AG08396 (cell line): ENCODE results near the gene PHKG1.
"Not testable (repeated sequence)": the region's sequence is repeated elsewhere in the genome, so short reads cannot be mapped to it uniquely, and the experiment has no call there.

Source experiments
- DNase-seq: peaks from one replicate; pipeline ENCODE4 v3.0.0; 2012; ENCODE audit warnings: low spot score, mixed read lengths

PHKG1 gene

DNA sequence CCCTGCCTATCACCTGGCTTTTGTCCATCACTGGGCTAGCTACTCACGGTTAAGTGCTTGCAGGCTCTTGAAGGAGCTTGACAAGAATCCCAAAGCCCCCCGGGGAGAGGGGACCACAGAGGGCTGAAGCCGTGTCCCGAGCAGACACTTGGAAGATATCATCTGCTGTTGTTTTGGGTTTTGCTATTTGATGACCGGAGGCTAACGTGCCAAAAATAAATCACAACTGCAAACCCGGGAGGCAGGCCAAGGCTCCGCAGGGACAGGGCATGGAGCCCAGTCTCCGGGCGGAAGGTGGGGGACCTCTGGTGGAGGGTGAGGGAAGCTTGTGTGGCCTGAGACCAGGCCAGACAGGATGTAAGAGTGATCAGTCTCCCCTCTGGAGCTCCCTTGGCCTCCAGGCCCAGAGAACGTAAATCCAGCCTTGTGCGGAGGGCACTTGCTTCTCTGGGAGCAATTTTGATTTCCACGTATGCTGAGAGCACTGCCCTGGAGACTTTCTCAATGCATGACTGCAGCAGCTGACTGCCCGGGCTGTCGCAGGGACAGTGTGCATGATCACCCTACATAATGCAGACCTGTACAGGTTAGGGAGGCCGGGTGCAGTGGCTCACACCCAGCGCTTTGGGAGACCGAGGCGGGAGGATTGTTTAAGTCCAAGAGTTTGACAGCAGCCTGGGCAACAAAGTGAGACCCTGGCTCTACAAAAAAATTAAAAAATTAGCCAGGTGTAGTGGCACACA is at the start of gene PHKG1:
Gene PHKG1, minus strand, starts transcription at position 164 of the 743 bp plus-strand sequence. CDS start 4,011 bp downstream, outside the sequence.
- DNase-seq: peak; percentile 89

DNA sequence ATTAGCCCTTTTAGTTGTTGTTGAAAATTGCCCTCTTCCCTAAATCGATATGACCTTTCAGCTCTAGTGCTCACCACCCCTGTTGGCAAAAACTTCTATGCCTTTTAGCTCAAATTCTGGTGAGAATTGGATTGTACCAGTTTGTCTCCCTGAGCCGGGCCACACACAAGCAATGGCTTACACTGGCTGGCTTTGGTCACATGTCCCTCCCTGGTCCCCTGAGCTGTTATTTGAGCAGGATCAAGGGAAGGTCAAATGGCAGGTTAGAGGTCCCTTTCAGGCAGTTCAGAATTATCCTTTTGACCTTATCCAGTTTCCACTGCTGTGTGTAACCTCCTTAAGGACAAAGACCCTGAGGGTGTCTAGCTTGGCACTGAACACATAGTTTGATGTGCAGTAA is 38.3 kb upstream of the PHKG1 start:
- DNase-seq: not testable (repeated sequence)

GRCh38 chr7:56127241-56127975 is 34.7 kb upstream of the PHKG1 start:
- DNase-seq: no peak

DNA sequence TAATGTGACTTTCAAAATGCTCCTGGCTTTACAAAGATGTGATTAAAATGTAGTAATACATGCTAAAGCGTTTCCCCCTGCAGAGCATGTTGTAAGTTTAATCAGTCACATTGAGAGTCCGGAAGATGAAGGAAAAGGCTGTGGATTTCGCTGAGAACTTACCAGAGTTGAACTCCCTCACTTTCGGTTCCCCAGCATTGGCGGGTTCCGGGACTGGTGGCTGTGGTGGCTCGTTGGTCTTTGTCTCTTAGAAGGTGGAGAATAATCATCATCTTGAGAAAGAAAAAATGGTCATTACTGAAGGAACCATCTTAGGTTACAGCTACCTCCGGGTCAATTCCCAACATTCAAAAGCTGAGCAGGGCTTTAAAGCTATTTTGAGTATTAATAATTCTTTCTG is 33.1 kb upstream of the PHKG1 start:
- DNase-seq: no peak

DNA sequence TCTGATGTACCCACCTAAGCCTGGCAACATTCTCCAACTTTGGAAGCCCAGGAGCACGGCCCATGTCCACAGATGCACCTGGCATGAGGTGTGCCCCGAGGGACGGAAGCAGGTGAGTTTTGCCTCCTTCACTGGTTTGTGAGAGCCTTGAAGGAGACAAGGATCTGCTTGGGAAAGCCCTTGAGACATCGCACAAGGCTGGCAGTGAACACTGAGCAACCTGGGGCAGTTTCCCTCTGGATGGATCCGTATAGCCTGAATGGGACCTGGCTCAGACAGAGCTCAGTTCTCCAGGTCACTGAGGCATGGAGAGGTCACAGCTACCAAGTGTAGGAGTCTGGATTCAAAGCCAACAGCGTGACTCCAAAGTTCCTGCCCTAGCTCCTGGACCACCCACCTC is 32.2 kb upstream of the PHKG1 start:
- DNase-seq: no peak

DNA sequence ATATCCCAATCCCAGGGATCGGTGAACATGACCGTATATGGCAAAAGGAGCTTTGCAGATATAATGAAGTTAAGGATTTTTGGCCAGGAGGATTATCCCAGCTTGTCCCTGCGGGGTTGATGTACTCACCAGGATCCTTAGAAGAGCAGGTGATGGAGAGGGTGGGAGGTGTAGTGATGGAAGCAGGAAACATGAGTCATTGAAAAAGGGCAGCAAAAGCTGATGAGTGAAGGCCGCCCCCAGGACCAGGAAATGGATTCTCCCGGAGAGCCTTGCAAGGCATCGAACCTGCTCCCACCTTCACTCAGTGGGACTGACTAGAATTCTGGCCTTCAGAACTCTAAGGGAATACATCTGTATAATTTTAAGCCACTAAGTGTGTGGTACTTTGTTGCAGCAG is 28.7 kb upstream of the PHKG1 start:
- DNase-seq: no peak

GRCh38 chr7:56115852-56116538 is 23.2 kb upstream of the PHKG1 start, which contains the start of gene NUPR2:
NUPR2 (minus strand) TSS chr7:56116417; CDS start chr7:56116314, 103 bp downstream.
- DNase-seq: no peak

GRCh38 chr7:56112244-56112643 is 19.5 kb upstream of the PHKG1 start:
- DNase-seq: not testable (repeated sequence)

DNA sequence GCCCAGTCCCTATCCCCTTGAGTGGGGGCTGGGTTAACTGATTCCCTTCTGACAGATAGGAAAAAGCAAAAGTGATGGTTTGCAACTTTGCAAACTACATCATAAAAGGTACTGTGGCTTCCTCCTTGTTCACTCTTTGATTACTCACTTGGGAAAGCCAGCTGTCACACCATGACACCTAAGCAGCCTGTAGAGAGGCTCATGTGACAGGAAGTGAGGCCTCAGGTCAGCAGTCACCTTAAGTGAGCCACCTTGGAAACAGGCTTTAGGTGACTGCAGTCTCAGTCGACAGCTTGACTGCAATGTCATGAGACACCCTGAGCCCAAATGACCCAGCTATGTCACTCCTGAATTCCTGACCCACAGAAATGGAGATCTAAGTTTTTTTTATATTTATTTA is 17.9 kb upstream of the PHKG1 start:
- no peak for DNase-seq

DNA sequence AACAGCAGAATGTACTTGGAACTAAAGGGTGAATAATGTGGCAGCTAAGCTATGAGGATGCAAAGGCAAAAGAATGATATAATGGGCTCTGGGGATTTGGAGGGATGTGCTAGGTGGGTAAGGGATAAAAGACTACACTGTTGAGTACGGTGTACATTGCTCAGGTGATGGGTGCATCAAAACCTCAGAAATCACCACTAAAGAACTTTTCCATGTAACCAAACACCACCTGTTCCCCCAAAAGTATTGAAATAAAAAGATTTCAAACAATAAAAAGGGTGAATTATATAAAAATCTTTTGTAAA is 15.2 kb upstream of the PHKG1 start:
- no peak for DNase-seq

DNA sequence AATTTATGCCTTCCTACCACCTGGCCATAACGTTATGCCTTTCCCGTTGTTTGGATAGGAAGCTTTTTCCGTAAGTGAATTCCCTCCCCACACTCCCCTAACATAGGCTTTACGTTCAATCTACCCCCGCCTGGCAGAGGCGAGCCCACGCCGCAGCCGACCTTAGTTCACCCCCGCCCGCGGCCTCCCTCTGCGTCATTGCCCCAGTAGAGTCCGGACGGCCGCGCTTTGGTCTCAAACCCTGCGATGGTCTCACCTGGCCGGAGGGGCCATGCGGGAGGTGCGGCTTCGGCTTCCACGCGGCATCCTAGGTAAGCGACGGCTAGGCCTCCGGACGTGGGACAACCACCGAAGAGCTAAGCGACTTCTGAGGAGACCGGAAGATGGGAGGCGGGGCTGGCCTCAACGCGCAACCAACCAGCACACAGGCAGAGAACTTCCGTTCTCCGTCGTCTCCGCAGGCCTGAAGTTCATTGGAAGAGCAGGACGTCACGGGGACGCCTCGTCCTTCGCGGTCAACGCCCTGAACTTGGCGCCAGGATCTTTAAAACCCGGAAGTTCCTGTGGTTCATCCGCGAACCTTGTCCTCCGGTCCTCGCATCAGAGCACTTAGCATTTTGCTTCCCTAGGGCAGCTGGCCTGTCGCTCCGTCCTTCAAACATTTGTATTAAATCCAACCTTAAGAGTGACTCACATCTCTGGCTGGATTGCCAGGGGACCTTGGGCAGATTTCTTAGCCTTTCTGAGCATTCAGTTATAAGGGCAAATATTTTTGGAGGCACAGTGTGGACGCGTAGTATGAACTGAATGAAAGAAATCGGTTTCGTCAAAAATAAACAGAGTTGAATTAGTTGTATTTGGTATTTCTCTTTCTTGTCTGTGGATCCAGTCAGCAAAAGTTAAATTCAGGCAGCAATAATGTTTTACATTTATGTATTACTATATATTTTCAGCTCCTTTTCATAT is 13.6 kb upstream of the PHKG1 start, which contains the start of gene CHCHD2:
Gene CHCHD2, minus strand, starts transcription at position 369 of the 966 bp plus-strand sequence. Its CDS starts 63 bp downstream, at position 306.
- DNase-seq: peak; percentile 98

GRCh38 chr7:56105508-56105907 is 12.8 kb upstream of the PHKG1 start:
- DNase-seq: peak; percentile 34

DNA sequence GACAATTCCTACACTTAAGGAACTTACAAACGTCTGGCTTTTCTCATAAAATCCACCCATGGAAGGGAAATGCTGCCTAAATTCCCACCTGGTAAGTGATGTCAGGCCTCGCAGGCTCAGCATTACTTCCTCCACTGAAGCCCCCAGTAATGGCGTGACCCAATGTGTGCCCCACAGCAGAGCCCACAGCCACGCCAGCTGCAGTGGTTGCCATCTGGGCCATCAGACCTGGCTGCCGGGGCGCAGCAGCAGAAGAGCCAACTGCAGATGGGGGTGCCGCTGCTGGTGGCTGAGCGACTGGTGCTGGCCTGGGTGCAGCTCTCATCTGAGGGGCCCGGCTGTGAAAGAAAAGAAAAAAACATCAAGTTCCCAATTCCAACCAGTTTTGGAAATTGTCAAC is 11.4 kb upstream of the PHKG1 start:
- not testable (repeated sequence) for DNase-seq

- DNase-seq: no peak
These were observed 6.9 kb upstream of the PHKG1 start for GRCh38 chr7:56099653-56100052.

DNA sequence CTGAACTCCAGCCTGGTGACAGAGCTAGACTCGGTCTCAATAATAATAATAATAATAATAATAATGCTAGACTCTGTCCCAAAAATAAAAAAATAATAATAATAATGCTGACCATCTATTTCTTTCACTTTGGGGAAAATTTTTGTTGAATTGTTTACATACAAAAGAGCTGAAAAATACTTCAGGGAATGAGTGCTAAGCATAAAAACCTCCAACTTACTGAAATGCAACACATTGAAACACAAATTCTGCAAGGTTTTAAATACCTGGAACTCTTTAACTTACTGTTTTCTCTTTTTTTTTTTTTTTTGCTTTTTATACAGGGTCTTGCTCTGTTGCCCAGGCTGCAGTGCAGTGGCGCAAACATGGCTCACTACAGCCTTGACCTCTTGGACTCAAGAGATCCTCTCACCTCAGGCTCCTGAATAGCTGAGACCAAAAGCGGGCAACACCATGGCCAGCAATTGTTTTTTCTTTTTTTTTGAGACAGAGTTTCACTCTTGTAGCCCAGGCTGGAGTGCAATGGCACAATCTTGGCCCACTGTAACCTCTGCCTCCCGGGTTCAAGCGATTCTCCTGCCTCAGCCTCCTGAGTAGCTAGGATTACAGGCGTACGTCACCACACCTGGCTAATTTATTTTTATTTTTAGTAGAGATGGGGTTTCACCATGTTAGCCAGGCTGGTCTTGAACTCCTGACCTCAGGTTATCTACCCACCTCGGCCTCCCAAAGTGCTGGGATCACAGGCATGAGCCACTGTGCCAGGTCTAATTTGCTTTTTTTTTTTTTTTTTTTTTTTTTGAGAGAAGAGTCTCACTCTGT is 5.6 kb upstream of the PHKG1 start:
- not testable (repeated sequence) for DNase-seq

GRCh38 chr7:56097700-56098099 is 4.9 kb upstream of the PHKG1 start:
- peak; percentile 75 for DNase-seq

DNA sequence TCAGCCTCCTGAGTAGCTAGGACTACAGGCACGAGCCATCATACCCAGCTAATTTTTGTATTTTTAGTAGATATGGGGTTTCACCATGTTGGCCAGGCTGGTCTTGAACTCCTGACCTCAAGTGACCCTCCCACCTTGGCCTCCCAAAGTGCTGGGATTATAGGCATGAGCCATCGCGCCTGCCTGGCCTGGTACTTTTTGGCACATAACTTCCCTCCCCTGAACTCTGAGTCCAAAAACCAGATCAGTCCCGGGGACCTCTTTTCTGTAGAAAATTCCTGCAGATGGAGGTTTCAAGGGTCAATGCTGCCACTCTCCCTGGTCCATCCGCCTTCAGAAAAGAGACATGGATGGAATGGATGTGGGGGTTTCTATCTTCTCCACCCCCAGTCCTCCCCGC is 364 bp downstream of the PHKG1 start:
- DNase-seq: not testable (repeated sequence)

DNA sequence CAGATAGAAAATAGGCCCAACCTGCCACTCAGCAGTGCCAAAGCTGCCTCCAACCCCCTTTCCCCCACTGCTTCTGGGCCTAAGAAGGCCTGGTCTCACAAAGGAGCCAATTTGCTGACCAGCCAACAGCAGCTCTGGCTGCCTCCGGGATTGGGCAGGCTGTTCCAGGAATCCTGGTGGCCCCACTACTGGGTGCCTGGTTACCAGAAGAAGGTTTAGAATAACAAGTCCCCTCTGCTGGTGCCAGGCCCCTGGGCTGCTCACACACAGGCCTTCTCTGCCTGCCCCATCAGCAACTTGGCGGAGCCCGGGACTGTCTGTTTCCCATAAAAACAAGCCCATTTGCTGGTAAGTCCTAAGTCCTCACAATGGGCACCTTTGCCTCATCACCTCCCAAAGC is 1.2 kb downstream of the PHKG1 start:
- no peak for DNase-seq

DNA sequence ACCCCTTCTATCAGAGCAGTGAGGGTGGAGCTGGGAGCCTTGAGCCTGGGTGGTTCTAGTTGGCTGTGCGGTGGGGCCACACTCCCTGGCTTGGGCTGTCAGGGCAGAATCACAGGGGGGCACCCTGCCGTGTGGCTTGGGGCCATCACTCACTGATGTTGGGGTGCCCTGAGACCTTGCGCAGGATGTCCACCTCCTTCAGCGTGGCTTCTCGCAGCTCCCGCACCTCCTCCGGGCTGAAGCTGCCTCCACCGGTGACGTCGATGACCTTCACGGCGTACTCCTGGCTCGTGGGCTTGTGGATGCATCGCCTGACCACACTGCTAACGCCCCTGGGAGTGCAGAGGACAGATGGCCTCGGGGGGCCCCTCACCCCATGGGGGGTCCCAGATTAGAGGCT is 5.3 kb downstream of the PHKG1 start:
- DNase-seq: no peak

- no peak for DNase-seq
These were observed 6.0 kb downstream of the PHKG1 start for GRCh38 chr7:56086761-56087160.
